HCT116 (cell line): ENCODE measurements around the gene PSMD11. TPM values are rescaled to one million over a fixed set of nuclear protein-coding genes. Genes with fewer than 3 reads are reported as not detected.
"Not testable (repeated sequence)": the region's sequence is repeated elsewhere in the genome, so short reads cannot be mapped to it uniquely, and the experiment has no call there.

Source experiments
- ATAC-seq: fragments of 200-7000 bp; cut with Tn5 transposase; 2 replicates; pipeline ENCODE4 v1.9.1; 2020; ENCODE audit warnings: mild to moderate bottlenecking, moderate library complexity
- BruUV-seq: library from RNA; stranded (reverse); fragments of 400-500 nt; replicated peaks from 2 replicates; lab custom pipeline; 2021; lab: Mats Ljungman, UMichigan
- CTCF ChIA-PET: fragments of 300-600 bp; sonication (Branson Sonifier 250); formaldehyde crosslinking; loops from one replicate; lab custom pipeline; 2021; ENCODE audit warnings: antibody characterized with exemption; lab: Charles Lee
- POLR2A ChIA-PET: fragments of 300-600, 350-600 bp; sonication (Branson Sonifier 250); formaldehyde crosslinking; loops from one replicate; lab custom pipeline; 2021; ENCODE audit warnings: antibody characterized with exemption; lab: Charles Lee
- RAD21 ChIA-PET, 2 experiments: fragments of 300-600 bp; sonication (Branson Sonifier 250); formaldehyde crosslinking; loops; one replicate each; lab custom pipeline; 2023; ENCODE audit warnings: low total read pairs in 2 of 2; ENCODE audit not compliant: uncharacterized antibody in 2 of 2, unreplicated experiment in 2 of 2, low non-redundant PET in 1 of 2; lab: Charles Lee
- DNase-seq: peaks from one replicate; pipeline ENCODE4 v3.0.0-alpha.2; 2010; ENCODE audit warnings: low read depth, low spot score
- H2AFZ ChIP-seq: fragments of 200-600 bp; shearing (Covaris generic), sonication (generic); 2 replicates; pipeline ENCODE4 v1.6.1; 2017; ENCODE audit warnings: low read depth, mixed run types, mixed read lengths, antibody characterized with exemption, low read length; ENCODE audit not compliant: poor library complexity, severe bottlenecking
- H3K27ac ChIP-seq: 2 replicates; pipeline ENCODE4 v1.5.1; 2012; ENCODE audit warnings: low read depth, low read length
- H3K27me3 ChIP-seq: fragments of 200-600 bp; sonication (generic); 2 replicates; pipeline ENCODE4 v1.6.1; 2016; ENCODE audit warnings: mixed run types, low read length, mixed read lengths; ENCODE audit not compliant: insufficient read depth
- H3K36me3 ChIP-seq, 2 experiments: fragments of 200-500 bp in 1 of 2; fragments of 200-600 bp in 1 of 2; sonication (Bioruptor generic) in 1 of 2; sonication (generic) in 1 of 2; 2 replicates each; pipeline versions ENCODE4 v1.5.1 to v1.6.1; 2014 to 2016; ENCODE audit warnings: low read length in 2 of 2, inconsistent platforms in 1 of 2, mixed read lengths in 1 of 2, mixed run types in 1 of 2; ENCODE audit not compliant: insufficient read depth in 2 of 2, control insufficient read depth in 1 of 2
- H3K4me1 ChIP-seq, 2 experiments: fragments of 200-600 bp in 1 of 2; sonication (generic) in 1 of 2; 2 replicates each; pipeline versions ENCODE4 v1.5.1 to v1.6.1; 2012 to 2017; ENCODE audit warnings: low read length in 2 of 2, inconsistent platforms in 1 of 2, mild to moderate bottlenecking in 1 of 2, mixed read lengths in 1 of 2, mixed run types in 1 of 2, moderate library complexity in 1 of 2; ENCODE audit not compliant: insufficient read depth in 2 of 2, control insufficient read depth in 1 of 2
- H3K4me2 ChIP-seq: fragments of 200-600 bp; sonication (generic); 2 replicates; pipeline ENCODE4 v1.6.1; 2017; ENCODE audit warnings: mixed run types, low read length, mixed read lengths
- H3K4me3 ChIP-seq, 2 experiments: fragments of 200-600 bp in 1 of 2; sonication (generic) in 1 of 2; replicated peaks in 1 of 2; 2 replicates each; pipeline ENCODE4 v1.5.1; 2011 to 2016; ENCODE audit warnings: low read length in 2 of 2, control low read depth in 1 of 2, low read depth in 1 of 2, mild to moderate bottlenecking in 1 of 2, mixed read lengths in 1 of 2, mixed run types in 1 of 2
- H3K79me2 ChIP-seq: fragments of 200-600 bp; sonication (generic); 2 replicates; pipeline ENCODE4 v1.6.1; 2017; ENCODE audit warnings: mild to moderate bottlenecking, mixed run types, low read length, moderate library complexity, mixed read lengths; ENCODE audit not compliant: insufficient read depth
- H3K9ac ChIP-seq: fragments of 200-600 bp; sonication (generic); 2 replicates; pipeline ENCODE4 v1.6.1; 2016; ENCODE audit warnings: low read length, mixed read lengths
- H3K9me2 ChIP-seq: fragments of 200-600 bp; sonication (generic), shearing (Covaris generic); 2 replicates; pipeline ENCODE4 v1.6.1; 2017; ENCODE audit warnings: mixed run types, mild to moderate bottlenecking, moderate library complexity; ENCODE audit not compliant: insufficient read depth
- H3K9me3 ChIP-seq, 2 experiments: fragments of 200-500 bp in 1 of 2; fragments of 200-600 bp in 1 of 2; sonication (Bioruptor generic) in 1 of 2; sonication (generic) in 1 of 2; 2 replicates each; pipeline ENCODE4 v1.6.1; 2014 to 2017; ENCODE audit warnings: low read length in 2 of 2, mixed read lengths in 2 of 2, inconsistent platforms in 1 of 2, low read depth in 1 of 2, mild to moderate bottlenecking in 1 of 2, mixed run types in 1 of 2, moderate library complexity in 1 of 2; ENCODE audit not compliant: control insufficient read depth in 1 of 2, insufficient read depth in 1 of 2
- H4K20me1 ChIP-seq: fragments of 200-600 bp; sonication (generic), shearing (Covaris generic); 2 replicates; pipeline ENCODE4 v1.6.1; 2017; ENCODE audit warnings: mixed run types, mild to moderate bottlenecking, moderate library complexity; ENCODE audit not compliant: insufficient read depth
- CBX3 ChIP-seq: IDR thresholded peaks from 2 replicates; pipeline ENCODE4 v1.6.1; 2012; ENCODE audit warnings: low read depth
- CEBPB ChIP-seq: IDR thresholded peaks from 2 replicates; pipeline ENCODE4 v1.6.1; 2012; ENCODE audit warnings: low read depth
- CTCF ChIP-seq, 3 experiments: fragments of 200-600 bp in 1 of 3; sonication (generic) in 1 of 3; IDR thresholded peaks in 2 of 3; conservative IDR thresholded peaks in 1 of 3; 2 replicates each; pipeline ENCODE4 v1.5.1; 2012 to 2017; ENCODE audit warnings: low read depth in 2 of 3, low read length in 2 of 3, antibody characterized with exemption in 1 of 3, borderline replicate concordance in 1 of 3, control low read depth in 1 of 3, mild to moderate bottlenecking in 1 of 3, mixed read lengths in 1 of 3, mixed run types in 1 of 3, moderate library complexity in 1 of 3; ENCODE audit not compliant: insufficient read depth in 1 of 3
- EGR1 ChIP-seq: IDR thresholded peaks from 2 replicates; pipeline ENCODE4 v1.6.1; 2012; ENCODE audit warnings: low read depth
- ELF1 ChIP-seq: IDR thresholded peaks from 2 replicates; pipeline ENCODE4 v1.6.1; 2012; ENCODE audit warnings: low read depth, borderline replicate concordance
- POLR2A ChIP-seq: IDR thresholded peaks from 2 replicates; pipeline ENCODE4 v1.7.0; 2011; ENCODE audit warnings: borderline replicate concordance; ENCODE audit not compliant: insufficient read depth, insufficient read length; ENCODE audit errors: extremely low read depth
- POLR2AphosphoS5 ChIP-seq: IDR thresholded peaks from 2 replicates; pipeline ENCODE4 v1.6.1; 2011; ENCODE audit warnings: mild to moderate bottlenecking, low read depth, low read length, moderate library complexity
- TCF7L2 ChIP-seq: IDR thresholded peaks from 2 replicates; pipeline ENCODE4 v1.7.0; 2011; ENCODE audit warnings: borderline replicate concordance, inconsistent platforms; ENCODE audit not compliant: insufficient read depth, insufficient read length; ENCODE audit errors: extremely low read depth
- intact Hi-C: fragments of 100-400 bp; cut with micrococcal nuclease; formaldehyde crosslinking; loops from 2 replicates; pipeline ENCODE4 v1.10.0; 2022
- total RNA-seq: library from RNA; stranded (reverse); gene quantifications from one replicate; pipeline ENCODE4 v1.2.1, GENCODE V29; 2021; ENCODE audit not compliant: unreplicated experiment
- TF ChIP-seq, protein P1 (sequence below): IDR thresholded peaks from 2 replicates; pipeline ENCODE4 v1.6.1; 2012

The PSMD11 gene
- total RNA-seq, 1 experiment from 2014 or later = 143 TPM

DNA sequence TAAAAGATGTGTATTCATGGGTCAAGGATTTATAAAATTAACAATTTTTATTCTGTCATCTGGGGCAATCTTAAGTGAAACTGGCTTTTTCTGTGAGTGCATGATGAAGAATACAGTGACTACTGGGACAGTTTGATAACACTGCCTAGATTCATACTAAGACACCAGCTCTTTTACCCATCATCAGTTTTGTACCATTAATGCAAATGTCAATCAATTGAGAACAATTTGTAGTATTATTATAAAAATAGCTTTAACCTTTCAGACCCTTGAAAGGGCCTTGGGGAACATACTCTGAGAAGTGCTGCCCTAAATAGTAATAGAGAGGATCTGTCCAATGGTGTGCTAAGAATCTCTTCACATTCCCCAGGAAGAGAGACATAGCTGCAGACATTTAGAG, 45.4 kb upstream of the PSMD11 start (continued):
- no peak for TF ChIP-seq TCF7L2
- TF ChIP-seq POLR2AphosphoS5 = no peak
- TF ChIP-seq CTCF (IDR thresholded peaks at IDR 0.05 in 2 of 3, conservative IDR thresholded peaks at IDR 0.05 in 1 of 3; ENCODE audit: borderline replicate concordance in 1 of 3, insufficient read depth in 1 of 3, low read depth in 2 of 3, low read length in 2 of 3) = no peak
- TF ChIP-seq ELF1 = no peak
- no peak for TF ChIP-seq CBX3
- no peak for TF ChIP-seq CEBPB
- TF ChIP-seq, protein P1, sequence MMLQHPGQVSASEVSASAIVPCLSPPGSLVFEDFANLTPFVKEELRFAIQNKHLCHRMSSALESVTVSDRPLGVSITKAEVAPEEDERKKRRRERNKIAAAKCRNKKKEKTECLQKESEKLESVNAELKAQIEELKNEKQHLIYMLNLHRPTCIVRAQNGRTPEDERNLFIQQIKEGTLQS = no peak
- no peak for TF ChIP-seq POLR2A
- TF ChIP-seq EGR1 = no peak

- CTCF ChIA-PET, RAD21 ChIA-PET, H3K27ac ChIP-seq: not testable (repeated sequence)
Observed at GRCh38 chr17:32410085-32410484, 34.2 kb upstream of the PSMD11 start.

More at GRCh38 chr17:32410085-32410484, 34.2 kb upstream of the PSMD11 start:
- H3K9ac ChIP-seq, POLR2A ChIA-PET, intact Hi-C loops, H3K79me2 ChIP-seq, BruUV-seq, H4K20me1 ChIP-seq, H3K9me3 ChIP-seq, DNase-seq, H3K4me2 ChIP-seq, H3K4me1 ChIP-seq, H3K27me3 ChIP-seq, H3K4me3 ChIP-seq, H3K9me2 ChIP-seq, H2AFZ ChIP-seq, ATAC-seq, H3K36me3 ChIP-seq: not testable (repeated sequence)
